HepG2 (cell line): ENCODE results near the gene DCLRE1C. TPM values are rescaled to one million over a fixed set of nuclear protein-coding genes. Genes with fewer than 3 reads are reported as not detected.

Experiments used
- NFE2L1 ChIP-seq: sonication (generic); formaldehyde crosslinking; IDR thresholded peaks from 2 replicates; pipeline ENCODE4 v1.4.0; 2020; ENCODE audit warnings: missing genetic modification reagents, mild to moderate bottlenecking, borderline replicate concordance
- NFKB2 ChIP-seq: sonication (generic); formaldehyde crosslinking; IDR thresholded peaks from 2 replicates; pipeline ENCODE4 v1.4.0; 2020; ENCODE audit warnings: missing genetic modification reagents, borderline replicate concordance
- NRL ChIP-seq: sonication (generic); formaldehyde crosslinking; IDR thresholded peaks from 2 replicates; pipeline ENCODE4 v1.5.0; 2020; ENCODE audit warnings: missing genetic modification reagents, mild to moderate bottlenecking, moderate library complexity, borderline replicate concordance
- SNAPC4 ChIP-seq: sonication (generic); formaldehyde crosslinking; IDR thresholded peaks from 2 replicates; pipeline ENCODE4 v1.4.0; 2020; ENCODE audit warnings: mild to moderate bottlenecking, missing genetic modification reagents
- ZBTB40 ChIP-seq, 2 experiments: fragments of 450-650 bp in 1 of 2; sonication (generic) in 1 of 2; formaldehyde crosslinking in 1 of 2; IDR thresholded peaks; 2 replicates each; pipeline versions ENCODE4 v1.6.1 to v1.8.0; 2016 to 2022; ENCODE audit warnings: antibody characterized with exemption in 1 of 2, mild to moderate bottlenecking in 1 of 2, missing genetic modification reagents in 1 of 2
- ZNF501 ChIP-seq: sonication (generic); formaldehyde crosslinking; IDR thresholded peaks from 2 replicates; pipeline ENCODE4 v1.5.1; 2020; ENCODE audit warnings: mild to moderate bottlenecking, moderate library complexity, missing genetic modification reagents
- ZNF740 ChIP-seq: sonication (generic); formaldehyde crosslinking; IDR thresholded peaks from 2 replicates; pipeline ENCODE4 v1.4.0; 2020; ENCODE audit warnings: missing genetic modification reagents
- polyA plus RNA-seq, 8 experiments: library from polyadenylated mRNA; depleted of rRNA in 3 of 8; stranded (reverse) in 7 of 8; unstranded in 1 of 8; fragments of >200 nt; fragmentation: Illumina TruSeq in 4 of 8; extraction: Trizol in 4 of 8; gene quantifications; 2 replicates each; pipeline versions ENCODE4 v1.2.1 to v1.2.3, GENCODE V29; 2011 to 2016; ENCODE audit warnings: low read depth in 4 of 8, missing spikeins in 1 of 8, mixed read lengths in 1 of 8; ENCODE audit not compliant: insufficient read depth in 1 of 8
- total RNA-seq, 5 experiments: library from RNA; depleted of rRNA; stranded (reverse); fragments of >200 nt; fragmentation: Illumina TruSeq; extraction: Trizol; gene quantifications; 2 replicates each; pipeline ENCODE4 v1.2.3, GENCODE V29; 2016; ENCODE audit warnings: low read depth in 1 of 5
- TF ChIP-seq, protein P1 (sequence below): sonication (generic); formaldehyde crosslinking; IDR thresholded peaks from 2 replicates; pipeline ENCODE4 v1.5.0; 2020; ENCODE audit warnings: mild to moderate bottlenecking, missing genetic modification reagents

The DCLRE1C gene
- total and polyA plus RNA-seq, 2 of the 13 experiments (the other 11 are each of a cell fraction or from before 2014, with no cell fraction given): 3.0 to 10.3 TPM

DNA sequence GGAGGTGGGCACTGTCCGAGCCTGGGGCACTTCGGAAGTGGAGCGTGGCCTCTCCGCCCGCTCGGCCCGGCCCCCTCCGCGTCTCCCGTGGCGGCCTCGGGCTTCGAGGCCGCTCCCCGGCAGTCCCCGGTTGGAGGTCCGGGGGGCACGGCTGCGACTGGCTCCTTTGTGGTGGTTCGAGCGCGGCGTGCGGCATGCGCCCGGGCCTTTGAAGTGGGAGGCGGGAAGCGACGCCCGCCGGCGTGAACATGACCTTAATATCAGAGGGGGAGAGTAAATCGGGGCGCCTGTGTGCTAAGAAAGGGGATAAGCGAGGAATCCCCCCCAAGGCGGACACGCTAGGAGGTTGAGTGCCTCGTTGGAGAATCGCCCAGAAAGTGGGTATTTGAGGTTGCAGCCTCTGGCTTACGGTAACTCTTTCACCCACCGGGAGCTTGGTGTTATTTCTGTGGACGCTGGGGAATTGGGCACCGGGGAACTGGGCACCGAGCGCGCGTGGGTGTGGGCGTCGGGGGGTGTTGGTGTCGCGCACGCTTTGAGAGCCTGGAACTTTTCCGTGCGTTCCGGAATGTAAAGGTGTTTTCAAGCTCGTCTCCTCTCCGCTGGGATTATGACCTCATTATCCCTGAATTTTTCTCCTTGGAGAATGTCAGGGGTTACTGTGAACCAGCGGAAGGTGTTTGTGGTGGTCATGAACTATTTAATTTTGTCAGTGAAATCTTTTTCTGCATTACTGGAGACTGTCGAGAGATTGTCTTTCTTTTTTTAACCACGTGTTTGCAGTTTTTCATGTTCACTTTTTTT is 74.6 kb downstream of the DCLRE1C start (continued):
- TF ChIP-seq SNAPC4 (CRISPR knock-in tag): no peak
- TF ChIP-seq, protein P1, sequence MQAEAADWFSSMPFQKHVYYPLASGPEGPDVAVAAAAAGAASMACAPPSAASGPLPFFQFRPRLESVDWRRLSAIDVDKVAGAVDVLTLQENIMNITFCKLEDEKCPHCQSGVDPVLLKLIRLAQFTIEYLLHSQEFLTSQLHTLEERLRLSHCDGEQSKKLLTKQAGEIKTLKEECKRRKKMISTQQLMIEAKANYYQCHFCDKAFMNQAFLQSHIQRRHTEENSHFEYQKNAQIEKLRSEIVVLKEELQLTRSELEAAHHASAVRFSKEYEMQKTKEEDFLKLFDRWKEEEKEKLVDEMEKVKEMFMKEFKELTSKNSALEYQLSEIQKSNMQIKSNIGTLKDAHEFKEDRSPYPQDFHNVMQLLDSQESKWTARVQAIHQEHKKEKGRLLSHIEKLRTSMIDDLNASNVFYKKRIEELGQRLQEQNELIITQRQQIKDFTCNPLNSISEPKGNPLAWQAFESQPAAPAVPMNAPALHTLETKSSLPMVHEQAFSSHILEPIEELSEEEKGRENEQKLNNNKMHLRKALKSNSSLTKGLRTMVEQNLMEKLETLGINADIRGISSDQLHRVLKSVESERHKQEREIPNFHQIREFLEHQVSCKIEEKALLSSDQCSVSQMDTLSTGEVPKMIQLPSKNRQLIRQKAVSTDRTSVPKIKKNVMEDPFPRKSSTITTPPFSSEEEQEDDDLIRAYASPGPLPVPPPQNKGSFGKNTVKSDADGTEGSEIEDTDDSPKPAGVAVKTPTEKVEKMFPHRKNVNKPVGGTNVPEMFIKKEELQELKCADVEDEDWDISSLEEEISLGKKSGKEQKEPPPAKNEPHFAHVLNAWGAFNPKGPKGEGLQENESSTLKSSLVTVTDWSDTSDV: peak; percentile 81; the same call in 1 of the 2 replicates
- peak; percentile 86; the same call in 1 of the 2 replicates for TF ChIP-seq NRL (CRISPR knock-in tag)
- 0 out of 2 replicates have a peak, but pooled peaks have one; percentile 26 for TF ChIP-seq ZNF740 (CRISPR knock-in tag)
- TF ChIP-seq NFE2L1 (CRISPR knock-in tag): 0 out of 2 replicates have a peak, but pooled peaks have one; percentile 32
- TF ChIP-seq NFKB2: 0 out of 2 replicates have a peak, but pooled peaks have one; percentile 43
- TF ChIP-seq ZNF501: 0 out of 2 replicates have a peak, but pooled peaks have one; percentile 11
- TF ChIP-seq ZBTB40 (IDR thresholded peaks at IDR 0.05): no peak
- 0 out of 2 replicates have a peak, but pooled peaks have one; percentile 37 for TF ChIP-seq ZBTB40 (CRISPR knock-in tag; IDR thresholded peaks at IDR 0.05)
